KMS-11 (cell line): ENCODE measurements around the gene PDGFRA.
"Not testable (repeated sequence)": the region's sequence is repeated elsewhere in the genome, so short reads cannot be mapped to it uniquely, and the experiment has no call there.

Experiments used
- H2AFZ ChIP-seq: fragments of 200-600 bp; sonication (generic); 2 replicates; pipeline ENCODE4 v1.6.1; 2016; ENCODE audit warnings: antibody characterized with exemption, mixed run types, low read depth
- H3K27ac ChIP-seq: fragments of 200-600 bp; sonication (generic); 2 replicates; pipeline ENCODE4 v1.6.1; 2016; ENCODE audit warnings: mild to moderate bottlenecking, mixed run types
- H3K27me3 ChIP-seq: fragments of 200-600 bp; sonication (generic); 2 replicates; pipeline ENCODE4 v1.6.1; 2017; ENCODE audit warnings: mild to moderate bottlenecking, low read depth, mixed run types, moderate library complexity; ENCODE audit not compliant: insufficient read depth
- H3K36me3 ChIP-seq: fragments of 200-600 bp; sonication (generic); 2 replicates; pipeline ENCODE4 v1.6.1; 2017; ENCODE audit warnings: mild to moderate bottlenecking, mixed run types; ENCODE audit not compliant: insufficient read depth
- H3K4me1 ChIP-seq: fragments of 200-600 bp; sonication (generic); 2 replicates; pipeline ENCODE4 v1.6.1; 2016; ENCODE audit warnings: mild to moderate bottlenecking, low read depth, mixed run types; ENCODE audit not compliant: poor library complexity, severe bottlenecking
- H3K4me2 ChIP-seq: fragments of 200-600 bp; sonication (generic); 2 replicates; pipeline ENCODE4 v1.7.0; 2016; ENCODE audit warnings: mild to moderate bottlenecking, mixed run types
- H3K4me3 ChIP-seq: fragments of 200-600 bp; sonication (generic); IDR thresholded peaks from 2 replicates; pipeline ENCODE4 v1.6.1; 2017; ENCODE audit warnings: low read depth, low read length, mixed read lengths; ENCODE audit not compliant: insufficient read depth
- H3K79me2 ChIP-seq: fragments of 200-600 bp; sonication (generic); 2 replicates; pipeline ENCODE4 v1.6.1; 2016; ENCODE audit warnings: low read depth, mixed run types; ENCODE audit not compliant: insufficient read depth
- H3K9ac ChIP-seq: fragments of 200-600 bp; sonication (generic); 2 replicates; pipeline ENCODE4 v1.6.1; 2016; ENCODE audit warnings: mild to moderate bottlenecking, mixed run types
- H4K20me1 ChIP-seq: fragments of 200-600 bp; sonication (generic); 2 replicates; pipeline ENCODE4 v1.6.1; 2016; ENCODE audit warnings: mild to moderate bottlenecking, mixed run types; ENCODE audit not compliant: insufficient read depth
- TF ChIP-seq, protein P1 (sequence below): fragments of 200-600 bp; sonication (generic); conservative IDR thresholded peaks from 2 replicates; pipeline ENCODE4 v1.6.1; 2017; ENCODE audit warnings: low read depth, mild to moderate bottlenecking, antibody characterized with exemption, low read length, moderate library complexity, mixed read lengths

PDGFRA gene

DNA sequence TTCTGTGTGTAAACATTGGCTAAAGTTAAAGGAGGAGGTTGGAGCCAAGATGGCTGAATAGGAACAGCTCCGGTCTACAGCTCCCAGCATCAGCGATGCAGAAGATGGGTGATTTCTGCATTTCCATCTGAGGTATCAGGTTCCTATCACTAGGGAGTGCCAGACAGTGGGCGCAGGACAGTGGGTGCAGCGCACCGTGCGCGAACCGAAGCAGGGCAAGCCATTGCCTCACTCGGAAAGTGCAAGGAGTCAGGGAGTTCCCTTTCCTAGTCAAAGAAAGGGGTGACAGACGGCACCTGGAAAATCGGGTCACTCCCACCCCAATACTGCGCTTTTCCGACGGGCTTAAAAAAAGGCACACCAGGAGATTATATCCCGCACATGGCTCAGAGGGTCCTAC, 14.4 kb downstream of the PDGFRA start:
- H3K79me2 ChIP-seq, H4K20me1 ChIP-seq, H3K4me1 ChIP-seq, H3K9ac ChIP-seq, H3K27me3 ChIP-seq, H3K36me3 ChIP-seq, H3K4me3 ChIP-seq, H3K4me2 ChIP-seq, H2AFZ ChIP-seq, H3K27ac ChIP-seq: not testable (repeated sequence)

DNA sequence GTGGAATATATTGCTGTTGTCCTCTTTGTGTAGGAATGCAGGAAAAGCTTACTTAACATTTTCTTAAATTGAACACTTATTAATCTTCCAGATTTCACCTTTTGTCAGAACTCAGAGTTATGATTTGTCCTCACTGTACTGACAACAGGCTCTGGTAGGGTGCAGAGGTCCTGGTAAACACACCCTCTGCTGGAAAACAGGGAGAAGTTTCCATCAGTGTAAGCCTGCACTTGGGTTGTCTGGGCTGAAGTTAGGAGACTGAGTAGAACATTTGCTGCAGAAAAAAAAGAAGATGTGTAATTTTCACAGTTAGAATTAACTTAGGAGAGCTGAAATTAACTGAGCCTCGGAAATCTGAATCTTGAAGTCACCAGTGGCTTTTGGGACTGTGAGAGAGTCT, 23.2 kb downstream of the PDGFRA start:
- not testable (repeated sequence) for H3K27me3 ChIP-seq, H2AFZ ChIP-seq, H3K79me2 ChIP-seq, H3K4me3 ChIP-seq, H4K20me1 ChIP-seq, H3K27ac ChIP-seq, H3K4me2 ChIP-seq, H3K9ac ChIP-seq, H3K36me3 ChIP-seq, H3K4me1 ChIP-seq

DNA sequence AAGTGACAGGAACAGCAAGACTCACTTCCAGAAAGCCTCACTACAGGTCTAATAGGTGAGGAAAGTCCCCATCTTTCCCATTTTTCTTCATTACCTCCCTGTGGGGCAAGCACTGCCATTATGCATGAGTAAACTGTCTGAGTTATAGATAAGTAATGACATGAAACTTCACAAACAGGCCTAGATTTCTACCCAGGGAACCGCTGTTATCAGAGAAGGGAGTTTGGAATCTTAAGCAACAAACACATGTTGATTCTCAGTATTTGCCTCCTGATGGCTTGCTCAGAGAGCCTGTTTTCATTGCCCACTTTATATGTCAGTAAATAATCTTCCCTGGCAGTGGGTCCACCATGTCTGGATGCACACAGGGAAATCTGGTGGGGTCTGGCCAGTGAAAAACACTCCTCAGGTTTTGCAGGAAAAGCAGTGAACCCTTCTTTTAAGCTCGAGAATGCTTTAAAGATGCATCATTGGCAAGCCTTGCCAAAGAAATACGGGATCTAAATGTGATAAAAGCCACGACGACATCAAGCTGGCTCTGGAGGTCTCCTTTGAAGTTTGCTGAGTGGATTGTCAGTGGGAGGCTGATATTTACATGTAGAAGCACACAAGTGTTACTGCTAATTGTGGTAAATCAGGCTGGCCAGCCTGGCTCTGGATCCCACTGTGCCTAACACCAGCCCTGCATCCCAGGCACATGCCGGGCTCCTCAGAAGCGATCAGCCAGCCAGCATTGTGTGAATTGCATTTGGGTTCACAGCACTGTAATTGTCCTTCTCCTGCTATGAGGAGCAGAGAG, 25.2 kb downstream of the PDGFRA start:
- Histone ChIP-seq H3K79me2 (no peaks in the 10 kb centered on the region), H4K20me1 (no peaks in the 10 kb centered on the region), H3K27me3 (no peaks in the 10 kb centered on the region), H3K4me3 (no peak overlapping the region), H3K4me1 (no peaks in the 10 kb centered on the region), H3K27ac (no peak overlapping the region), H3K4me2 (no peak overlapping the region), H3K9ac (no peak overlapping the region), H2AFZ (no peak overlapping the region), H3K36me3 (no peaks in the 10 kb centered on the region)
- TF ChIP-seq, protein P1, sequence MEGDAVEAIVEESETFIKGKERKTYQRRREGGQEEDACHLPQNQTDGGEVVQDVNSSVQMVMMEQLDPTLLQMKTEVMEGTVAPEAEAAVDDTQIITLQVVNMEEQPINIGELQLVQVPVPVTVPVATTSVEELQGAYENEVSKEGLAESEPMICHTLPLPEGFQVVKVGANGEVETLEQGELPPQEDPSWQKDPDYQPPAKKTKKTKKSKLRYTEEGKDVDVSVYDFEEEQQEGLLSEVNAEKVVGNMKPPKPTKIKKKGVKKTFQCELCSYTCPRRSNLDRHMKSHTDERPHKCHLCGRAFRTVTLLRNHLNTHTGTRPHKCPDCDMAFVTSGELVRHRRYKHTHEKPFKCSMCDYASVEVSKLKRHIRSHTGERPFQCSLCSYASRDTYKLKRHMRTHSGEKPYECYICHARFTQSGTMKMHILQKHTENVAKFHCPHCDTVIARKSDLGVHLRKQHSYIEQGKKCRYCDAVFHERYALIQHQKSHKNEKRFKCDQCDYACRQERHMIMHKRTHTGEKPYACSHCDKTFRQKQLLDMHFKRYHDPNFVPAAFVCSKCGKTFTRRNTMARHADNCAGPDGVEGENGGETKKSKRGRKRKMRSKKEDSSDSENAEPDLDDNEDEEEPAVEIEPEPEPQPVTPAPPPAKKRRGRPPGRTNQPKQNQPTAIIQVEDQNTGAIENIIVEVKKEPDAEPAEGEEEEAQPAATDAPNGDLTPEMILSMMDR = no peak

DNA sequence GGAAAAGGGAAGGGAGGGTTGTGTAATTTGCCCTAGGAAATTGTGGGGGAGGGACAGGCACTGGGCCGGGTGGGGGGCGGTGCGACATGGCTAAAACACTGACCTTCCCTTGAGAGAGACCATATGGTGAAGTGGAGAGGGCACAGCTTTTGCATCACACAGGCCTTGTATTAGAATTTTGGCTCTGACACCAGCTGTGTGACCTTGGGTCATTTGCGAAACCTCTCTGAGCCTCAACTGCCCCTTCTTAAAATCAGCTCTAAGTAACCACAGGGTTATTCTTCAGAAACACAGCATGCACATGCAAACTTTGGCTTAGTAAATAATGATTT, 25.8 kb downstream of the PDGFRA start:
- TF ChIP-seq, protein P1 = no peak
- no peaks in the 10 kb centered on the region for H3K79me2 ChIP-seq
- H3K9ac ChIP-seq = no peak overlapping the region
- H3K4me1 ChIP-seq = no peaks in the 10 kb centered on the region
- no peaks in the 10 kb centered on the region for H4K20me1 ChIP-seq
- no peak overlapping the region for H3K4me3 ChIP-seq
- no peaks in the 10 kb centered on the region for H3K27me3 ChIP-seq
- H3K36me3 ChIP-seq = no peaks in the 10 kb centered on the region
- no peak overlapping the region for H2AFZ ChIP-seq
- H3K27ac ChIP-seq = no peak overlapping the region
- H3K4me2 ChIP-seq = no peak overlapping the region

DNA sequence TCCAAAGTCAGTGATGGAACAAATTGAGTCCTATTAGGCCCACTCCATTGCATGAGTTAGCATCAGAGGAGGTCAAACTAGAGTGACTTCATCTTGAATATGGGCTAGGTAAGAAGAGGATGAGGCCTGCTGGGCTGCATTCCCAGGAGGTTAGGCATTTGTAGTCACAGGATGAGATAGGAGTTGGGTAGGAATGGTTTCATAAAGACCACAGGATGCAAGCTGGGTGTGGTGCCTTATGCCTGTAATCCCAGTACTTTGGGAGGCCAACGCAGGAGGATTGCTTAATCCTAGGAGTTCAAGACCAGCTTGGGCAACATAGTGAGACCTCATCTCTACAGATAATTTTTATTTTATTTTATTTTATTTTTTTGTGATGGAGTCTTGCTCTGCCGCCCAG, 26.8 kb downstream of the PDGFRA start:
- Histone ChIP-seq H3K4me2 (no peak overlapping the region), H3K79me2 (no peaks in the 10 kb centered on the region), H3K9ac (no peak overlapping the region), H3K4me3 (no peak overlapping the region), H2AFZ (no peak overlapping the region), H3K27me3 (no peaks in the 10 kb centered on the region), H3K27ac (no peak overlapping the region), H3K4me1 (no peaks in the 10 kb centered on the region), H3K36me3 (no peaks in the 10 kb centered on the region), H4K20me1 (no peaks in the 10 kb centered on the region)
- TF ChIP-seq, protein P1 = no peak
